Hepatocyte (in vitro differentiated cells): ENCODE results near the gene FOXRED1. TPM values are rescaled to one million over a fixed set of nuclear protein-coding genes. Genes with fewer than 3 reads are reported as not detected.
"Not testable (repeated sequence)": the region's sequence is repeated elsewhere in the genome, so short reads cannot be mapped to it uniquely, and the experiment has no call there.

Source experiments
- DNase-seq: peaks from one replicate; pipeline ENCODE4 v3.0.0-alpha.2; 2016; ENCODE audit warnings: low spot score
- H2AFZ ChIP-seq: fragments of 200-600 bp; sonication (generic); 2 replicates; pipeline ENCODE4 v1.6.0; 2016; ENCODE audit warnings: antibody characterized with exemption, mild to moderate bottlenecking
- H3K27ac ChIP-seq: fragments of 200-600 bp; sonication (generic); 2 replicates; pipeline ENCODE4 v1.5.1; 2016; ENCODE audit warnings: mild to moderate bottlenecking
- H3K27me3 ChIP-seq: fragments of 200-600 bp; sonication (generic); 2 replicates; pipeline ENCODE4 v1.6.1; 2016
- H3K36me3 ChIP-seq: fragments of 200-600 bp; sonication (generic); replicated peaks from 2 replicates; pipeline ENCODE4 v1.5.1; 2016; ENCODE audit warnings: low read depth; ENCODE audit not compliant: insufficient read depth
- H3K4me1 ChIP-seq: fragments of 200-600 bp; sonication (generic); 2 replicates; pipeline ENCODE4 v1.5.1; 2016; ENCODE audit warnings: mild to moderate bottlenecking, moderate library complexity; ENCODE audit not compliant: insufficient read depth
- H3K4me2 ChIP-seq: fragments of 200-600 bp; sonication (generic); 2 replicates; pipeline ENCODE4 v1.6.0; 2016
- H3K4me3 ChIP-seq: fragments of 200-600 bp; sonication (generic); 2 replicates; pipeline ENCODE4 v1.5.1; 2016; ENCODE audit warnings: mild to moderate bottlenecking
- H3K79me2 ChIP-seq: fragments of 200-600 bp; sonication (generic); 2 replicates; pipeline ENCODE4 v1.6.0; 2017; ENCODE audit warnings: mild to moderate bottlenecking
- H3K9me2 ChIP-seq: fragments of 200-600 bp; sonication (generic); replicated peaks from 2 replicates; pipeline ENCODE4 v1.6.0; 2017; ENCODE audit warnings: mild to moderate bottlenecking; ENCODE audit not compliant: insufficient read depth
- H3K9me3 ChIP-seq: fragments of 200-600 bp; sonication (generic); 2 replicates; pipeline ENCODE4 v1.5.1; 2016; ENCODE audit warnings: low read depth, mild to moderate bottlenecking
- H4K20me1 ChIP-seq: fragments of 200-600 bp; sonication (generic); 2 replicates; pipeline ENCODE4 v1.6.0; 2016; ENCODE audit warnings: mild to moderate bottlenecking; ENCODE audit not compliant: insufficient read depth, poor library complexity, severe bottlenecking
- EZH2 ChIP-seq: fragments of 200-600 bp; sonication (generic); IDR thresholded peaks from 2 replicates; pipeline ENCODE4 v1.6.1; 2016; ENCODE audit warnings: antibody characterized with exemption, mild to moderate bottlenecking, borderline replicate concordance
- EZH2phosphoT487 ChIP-seq: fragments of 200-600 bp; sonication (generic); IDR thresholded peaks from one replicate; pipeline ENCODE4 v1.6.1; 2018; ENCODE audit warnings: antibody characterized with exemption, mild to moderate bottlenecking, low read depth, moderate library complexity; ENCODE audit not compliant: unreplicated experiment, severe bottlenecking
- WGBS: methylation state at CpG from one replicate; pipeline ENCODE4 v1.1.6; 2016; ENCODE audit warnings: low lambda C conversion rate; ENCODE audit errors: missing lambda C conversion rate; 5-methylcytosine and 5-hydroxymethylcytosine counted together
- polyA plus RNA-seq: library from polyadenylated mRNA; unstranded; fragments of >200 nt; fragmentation: Nextera tagmentation; extraction: Ambion mirVana; gene quantifications from 2 replicates; pipeline ENCODE4 v1.2.1, GENCODE V29; 2016
- total RNA-seq: library from RNA; depleted of rRNA; stranded (reverse); fragments of >200 nt; gene quantifications from 2 replicates; pipeline ENCODE4 v1.2.3, GENCODE V29; 2014
- TF ChIP-seq, protein P1 (sequence below): fragments of 200-600 bp; sonication (generic); IDR thresholded peaks from 2 replicates; pipeline ENCODE4 v1.5.1; 2016; ENCODE audit warnings: antibody characterized with exemption, mild to moderate bottlenecking; ENCODE audit not compliant: poor library complexity

FOXRED1 gene
- total and polyA plus RNA-seq, 2 experiments from 2014 or later = 28.8 to 46.1 TPM

DNA sequence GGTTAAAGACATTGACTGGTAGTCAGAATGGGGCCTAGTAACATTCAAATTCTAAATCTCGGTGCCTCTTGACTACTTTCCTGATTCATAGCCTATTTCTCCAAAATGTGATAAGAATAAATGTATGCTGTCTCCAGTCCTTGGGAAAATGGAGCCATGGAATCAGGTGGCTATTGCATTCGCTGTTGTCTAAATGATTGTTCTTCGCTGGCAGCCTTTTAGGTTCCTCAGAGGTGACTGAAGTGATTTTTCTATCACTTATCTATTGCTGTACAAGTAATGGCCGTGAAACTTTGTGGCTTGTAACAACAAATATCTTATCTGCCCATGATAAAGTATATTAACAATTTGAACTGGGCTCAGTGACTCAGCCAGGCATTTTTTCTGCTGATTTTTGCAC is 15.7 kb upstream of the FOXRED1 start:
- H3K36me3 ChIP-seq = no peaks in the 10 kb centered on the region
- TF ChIP-seq, protein P1, sequence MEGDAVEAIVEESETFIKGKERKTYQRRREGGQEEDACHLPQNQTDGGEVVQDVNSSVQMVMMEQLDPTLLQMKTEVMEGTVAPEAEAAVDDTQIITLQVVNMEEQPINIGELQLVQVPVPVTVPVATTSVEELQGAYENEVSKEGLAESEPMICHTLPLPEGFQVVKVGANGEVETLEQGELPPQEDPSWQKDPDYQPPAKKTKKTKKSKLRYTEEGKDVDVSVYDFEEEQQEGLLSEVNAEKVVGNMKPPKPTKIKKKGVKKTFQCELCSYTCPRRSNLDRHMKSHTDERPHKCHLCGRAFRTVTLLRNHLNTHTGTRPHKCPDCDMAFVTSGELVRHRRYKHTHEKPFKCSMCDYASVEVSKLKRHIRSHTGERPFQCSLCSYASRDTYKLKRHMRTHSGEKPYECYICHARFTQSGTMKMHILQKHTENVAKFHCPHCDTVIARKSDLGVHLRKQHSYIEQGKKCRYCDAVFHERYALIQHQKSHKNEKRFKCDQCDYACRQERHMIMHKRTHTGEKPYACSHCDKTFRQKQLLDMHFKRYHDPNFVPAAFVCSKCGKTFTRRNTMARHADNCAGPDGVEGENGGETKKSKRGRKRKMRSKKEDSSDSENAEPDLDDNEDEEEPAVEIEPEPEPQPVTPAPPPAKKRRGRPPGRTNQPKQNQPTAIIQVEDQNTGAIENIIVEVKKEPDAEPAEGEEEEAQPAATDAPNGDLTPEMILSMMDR = no peak
- no peak for TF ChIP-seq EZH2
- TF ChIP-seq EZH2phosphoT487 = no peak

DNA sequence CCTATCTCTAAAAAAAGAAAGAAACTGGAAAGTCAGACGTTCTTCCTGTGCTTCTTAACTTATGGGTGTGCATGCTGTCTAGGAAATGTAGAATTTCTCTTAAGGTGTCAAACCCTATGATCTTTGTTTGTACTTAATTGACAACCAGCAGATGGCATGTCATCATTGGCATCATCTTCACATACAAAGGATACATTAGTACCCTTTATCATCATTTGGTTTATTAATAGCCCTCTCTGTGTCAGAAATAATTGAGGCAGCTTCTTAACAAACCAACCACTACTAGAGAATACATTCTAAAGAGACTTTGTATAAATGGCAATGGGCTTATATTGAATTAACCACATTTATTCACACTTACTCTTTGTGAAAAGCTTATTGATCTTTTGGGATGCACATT is 14.1 kb upstream of the FOXRED1 start:
- WGBS = 89% methylated on average over 1 of the region's 1 CpG
- H3K36me3 ChIP-seq = no peaks in the 10 kb centered on the region
- no peaks in the 10 kb centered on the region for H3K9me2 ChIP-seq

More for the DNA sequence above, 15.7 kb upstream of the FOXRED1 start:
- Histone ChIP-seq H3K9me3 (no peaks in the 10 kb centered on the region), H3K27ac (no peak overlapping the region), H3K27me3 (no peaks in the 10 kb centered on the region), H3K4me2 (no peak overlapping the region), H3K9me2 (no peaks in the 10 kb centered on the region), H2AFZ (no peak overlapping the region), H3K79me2 (no peaks in the 10 kb centered on the region), H3K4me3 (no peak overlapping the region), H4K20me1 (no peaks in the 10 kb centered on the region), H3K4me1 (no peaks in the 10 kb centered on the region)
- no peak for DNase-seq
- 81% methylated on average over 4 of the region's 4 CpGs for WGBS

DNA sequence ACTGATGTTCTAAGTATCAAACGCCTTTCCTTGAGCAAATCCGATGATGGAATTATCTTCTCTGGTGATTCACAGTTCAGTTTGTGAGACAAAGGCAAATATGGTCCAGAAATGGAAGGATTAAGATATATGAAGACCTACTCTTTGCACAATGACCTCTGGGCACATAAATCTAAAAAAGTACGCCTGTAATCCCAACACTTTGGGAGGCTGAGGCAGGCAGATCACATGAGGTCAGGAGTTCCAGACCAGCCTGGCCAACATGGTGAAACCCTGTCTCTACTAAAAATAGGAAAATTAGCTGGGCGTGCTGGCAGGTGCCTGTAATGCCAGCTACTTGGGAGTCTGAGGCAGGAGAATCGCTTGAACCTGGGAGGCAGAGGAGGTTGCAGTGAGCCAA is 13.4 kb upstream of the FOXRED1 start:
- H3K36me3 ChIP-seq, H3K4me3 ChIP-seq, H3K4me1 ChIP-seq: not testable (repeated sequence)

More for the DNA sequence above, 14.1 kb upstream of the FOXRED1 start:
- no peaks in the 10 kb centered on the region for H3K9me3 ChIP-seq
- H3K27me3 ChIP-seq = no peaks in the 10 kb centered on the region
- no peaks in the 10 kb centered on the region for H3K4me1 ChIP-seq
- H3K79me2 ChIP-seq = no peaks in the 10 kb centered on the region
- H4K20me1 ChIP-seq = no peaks in the 10 kb centered on the region
- H3K27ac ChIP-seq = no peak overlapping the region
- no peak overlapping the region for H3K4me2 ChIP-seq
- no peak overlapping the region for H2AFZ ChIP-seq
- no peak overlapping the region for H3K4me3 ChIP-seq
- no peak for DNase-seq
- TF ChIP-seq EZH2phosphoT487 = no peak
- TF ChIP-seq, protein P1 = no peak

DNA sequence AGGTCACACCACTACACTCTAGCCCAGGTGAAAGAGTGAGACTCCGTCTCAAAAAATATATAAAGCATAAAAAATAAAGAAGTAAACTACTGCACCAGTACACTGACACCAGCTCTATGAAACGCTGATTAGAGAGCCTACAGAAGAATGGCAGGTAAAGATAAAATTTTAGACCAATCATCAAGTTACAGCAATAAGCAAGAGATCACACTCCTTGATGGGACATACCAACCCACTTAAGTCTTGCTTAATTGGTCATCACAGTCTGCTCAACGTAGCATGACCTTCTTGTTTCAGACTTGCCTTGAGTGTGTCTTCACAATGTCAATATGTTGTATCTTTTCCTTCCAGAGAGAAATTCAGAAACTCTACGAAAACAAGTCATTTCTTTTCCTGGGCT is 12.7 kb upstream of the FOXRED1 start:
- Histone ChIP-seq H3K4me1 (no peaks in the 10 kb centered on the region), H4K20me1 (no peaks in the 10 kb centered on the region), H3K79me2 (no peaks in the 10 kb centered on the region), H3K27me3 (no peaks in the 10 kb centered on the region), H3K4me2 (no peak overlapping the region), H3K36me3 (no peaks in the 10 kb centered on the region), H3K9me2 (no peaks in the 10 kb centered on the region), H3K4me3 (no peak overlapping the region), H3K27ac (no peak overlapping the region), H3K9me3 (no peaks in the 10 kb centered on the region), H2AFZ (no peak overlapping the region)
- no peak for DNase-seq
- TF ChIP-seq, protein P1 = no peak
- no peak for TF ChIP-seq EZH2
- TF ChIP-seq EZH2phosphoT487 = no peak
- WGBS = 97% methylated on average over 4 of the region's 4 CpGs

More for the DNA sequence above, 13.4 kb upstream of the FOXRED1 start:
- H3K9me3 ChIP-seq, H2AFZ ChIP-seq, H3K4me2 ChIP-seq, H3K79me2 ChIP-seq, H3K27ac ChIP-seq, H4K20me1 ChIP-seq, DNase-seq, H3K27me3 ChIP-seq, H3K9me2 ChIP-seq: not testable (repeated sequence)
- 97% methylated on average over 5 of the region's 5 CpGs for WGBS
